SK-N-SH (cell line): ENCODE measurements around the gene KRT26. TPM values are rescaled to one million over a fixed set of nuclear protein-coding genes. Genes with fewer than 3 reads are reported as not detected.

Experiments
- CTCF ChIA-PET: fragments of 300-600, 350-600 bp; formaldehyde crosslinking; extraction: SDS; loops from one replicate; lab custom pipeline; 2021; lab: Yijun Ruan, JAX
- POLR2A ChIA-PET: fragments of 350-600 bp; sonication (Branson Sonifier 250); formaldehyde crosslinking; extraction: SDS; loops from one replicate; lab custom pipeline; 2020; ENCODE audit warnings: antibody characterized with exemption, inconsistent platforms; lab: Yijun Ruan, JAX
- DNase-seq: peaks from one replicate; pipeline ENCODE4 v3.0.0; 2012
- H2AFZ ChIP-seq: fragments of 200-600 bp; sonication (generic); 2 replicates; pipeline ENCODE4 v1.8.1; 2016; ENCODE audit warnings: antibody characterized with exemption, mild to moderate bottlenecking, low read depth
- H3F3A ChIP-seq: fragments of 200-600 bp; sonication (generic); replicated peaks from 2 replicates; pipeline ENCODE3; 2016; ENCODE audit warnings: antibody characterized with exemption, mild to moderate bottlenecking; ENCODE audit not compliant: insufficient read depth
- H3K27ac ChIP-seq, 2 experiments: fragments of 200-500 bp in 1 of 2; fragments of 200-600 bp in 1 of 2; sonication (Bioruptor generic) in 1 of 2; sonication (generic), shearing (Covaris generic) in 1 of 2; 2 replicates each; pipeline versions ENCODE4 v1.5.1 to v1.6.1; 2014 to 2016; ENCODE audit warnings: low read depth in 2 of 2, inconsistent platforms in 1 of 2, low read length in 1 of 2, mild to moderate bottlenecking in 1 of 2, mixed read lengths in 1 of 2
- H3K27me3 ChIP-seq: fragments of 200-600 bp; sonication (generic), shearing (Covaris generic); 2 replicates; pipeline ENCODE4 v1.6.1; 2016; ENCODE audit warnings: mixed run types; ENCODE audit not compliant: insufficient read depth
- H3K36me3 ChIP-seq, 2 experiments: fragments of 200-500 bp in 1 of 2; fragments of 200-600 bp in 1 of 2; sonication (Bioruptor generic) in 1 of 2; sonication (generic) in 1 of 2; replicated peaks in 1 of 2; 2 replicates each; pipeline versions ENCODE3 to v1.5.1; 2014 to 2016; ENCODE audit warnings: low read length in 1 of 2, mild to moderate bottlenecking in 1 of 2; ENCODE audit not compliant: insufficient read depth in 2 of 2, control insufficient read depth in 1 of 2
- H3K4me1 ChIP-seq, 2 experiments: fragments of 200-500 bp in 1 of 2; fragments of 200-600 bp in 1 of 2; sonication (Bioruptor generic) in 1 of 2; sonication (generic), shearing (Covaris generic) in 1 of 2; 2 replicates each; pipeline versions ENCODE4 v1.5.1 to v1.6.1; 2014 to 2016; ENCODE audit warnings: low read depth in 1 of 2, low read length in 1 of 2, mixed run types in 1 of 2; ENCODE audit not compliant: insufficient read depth in 2 of 2, control insufficient read depth in 1 of 2
- H3K4me2 ChIP-seq: fragments of 200-600 bp; sonication (generic), shearing (Covaris generic); 2 replicates; pipeline ENCODE4 v1.6.1; 2017; ENCODE audit warnings: mixed run types
- H3K4me3 ChIP-seq, 2 experiments: fragments of 200-500 bp in 1 of 2; fragments of 200-600 bp in 1 of 2; sonication (Bioruptor generic) in 1 of 2; sonication (generic), shearing (Covaris generic) in 1 of 2; 2 replicates each; pipeline versions ENCODE4 v1.5.1 to v1.8.1; 2014 to 2016; ENCODE audit warnings: low read depth in 2 of 2, inconsistent platforms in 1 of 2, low read length in 1 of 2, mild to moderate bottlenecking in 1 of 2, mixed read lengths in 1 of 2, moderate library complexity in 1 of 2
- H3K79me2 ChIP-seq: fragments of 200-600 bp; sonication (generic); 2 replicates; pipeline ENCODE4 v1.8.1; 2017; ENCODE audit warnings: mild to moderate bottlenecking; ENCODE audit not compliant: insufficient read depth
- H3K9ac ChIP-seq: fragments of 200-600 bp; sonication (generic); 2 replicates; pipeline ENCODE4 v1.6.1; 2017; ENCODE audit warnings: mixed run types
- H3K9me2 ChIP-seq: fragments of 200-600 bp; sonication (generic); 2 replicates; pipeline ENCODE4 v1.6.1; 2017; ENCODE audit warnings: mixed run types
- H3K9me3 ChIP-seq: fragments of 200-600 bp; sonication (generic); 2 replicates; pipeline ENCODE4 v1.6.1; 2017; ENCODE audit warnings: mixed run types, mild to moderate bottlenecking, moderate library complexity
- H4K20me1 ChIP-seq: fragments of 200-600 bp; sonication (generic); 2 replicates; pipeline ENCODE4 v1.6.1; 2017; ENCODE audit warnings: mild to moderate bottlenecking, mixed run types; ENCODE audit not compliant: insufficient read depth
- CHD2 ChIP-seq: fragments of 150-350 bp; IDR thresholded peaks from 2 replicates; pipeline ENCODE4 v1.6.1; 2018; ENCODE audit warnings: low read length; ENCODE audit not compliant: partially characterized antibody
- IRF3 ChIP-seq: fragments of 150-350 bp; IDR thresholded peaks from 2 replicates; pipeline ENCODE4 v1.6.1; 2016; ENCODE audit warnings: mild to moderate bottlenecking, low read depth, low read length
- MXI1 ChIP-seq: IDR thresholded peaks from 2 replicates; pipeline ENCODE4 v1.6.1; 2012; ENCODE audit warnings: mild to moderate bottlenecking, low read depth, low read length, improper control_type of control experiment
- NRF1 ChIP-seq: IDR thresholded peaks from 2 replicates; pipeline ENCODE4 v1.6.1; 2012; ENCODE audit warnings: low read depth, mild to moderate bottlenecking, low read length
- POLR2AphosphoS5 ChIP-seq: IDR thresholded peaks from 2 replicates; pipeline ENCODE4 v1.6.1; 2012; ENCODE audit warnings: low read depth, low read length
- RAD21 ChIP-seq: IDR thresholded peaks from 2 replicates; pipeline ENCODE4 v1.6.1; 2012; ENCODE audit warnings: mild to moderate bottlenecking, low read length
- RFX5 ChIP-seq: IDR thresholded peaks from 2 replicates; pipeline ENCODE4 v1.6.1; 2012; ENCODE audit warnings: mild to moderate bottlenecking, improper control_type of control experiment, low read length
- TCF12 ChIP-seq: IDR thresholded peaks from 2 replicates; pipeline ENCODE4 v1.4.0; 2012
- TEAD4 ChIP-seq: IDR thresholded peaks from 2 replicates; pipeline ENCODE4 v1.4.0; 2012; ENCODE audit warnings: mild to moderate bottlenecking, borderline replicate concordance; ENCODE audit not compliant: insufficient read depth
- YY1 ChIP-seq: IDR thresholded peaks from 2 replicates; pipeline ENCODE4 v1.4.0; 2012; ENCODE audit warnings: low read depth, mild to moderate bottlenecking
- WGBS: methylation state at CpG from one replicate; pipeline ENCODE4 v1.1.6; 2017; ENCODE audit warnings: low lambda C conversion rate; 5-methylcytosine and 5-hydroxymethylcytosine counted together
- polyA plus RNA-seq, 3 experiments: library from polyadenylated mRNA; depleted of rRNA; stranded (reverse); fragments of >200 nt; gene quantifications; 2 replicates each; pipeline ENCODE4 v1.2.3, GENCODE V29; 2012
- TF ChIP-seq, protein P1 (sequence below): IDR thresholded peaks from 2 replicates; pipeline ENCODE4 v1.6.1; 2012; ENCODE audit warnings: mild to moderate bottlenecking, low read depth, low read length, moderate library complexity

The KRT26 gene
- polyA plus RNA-seq, 1 of the 3 experiments (the other 2 are of a cell fraction): not detected

- TF ChIP-seq, protein P1, sequence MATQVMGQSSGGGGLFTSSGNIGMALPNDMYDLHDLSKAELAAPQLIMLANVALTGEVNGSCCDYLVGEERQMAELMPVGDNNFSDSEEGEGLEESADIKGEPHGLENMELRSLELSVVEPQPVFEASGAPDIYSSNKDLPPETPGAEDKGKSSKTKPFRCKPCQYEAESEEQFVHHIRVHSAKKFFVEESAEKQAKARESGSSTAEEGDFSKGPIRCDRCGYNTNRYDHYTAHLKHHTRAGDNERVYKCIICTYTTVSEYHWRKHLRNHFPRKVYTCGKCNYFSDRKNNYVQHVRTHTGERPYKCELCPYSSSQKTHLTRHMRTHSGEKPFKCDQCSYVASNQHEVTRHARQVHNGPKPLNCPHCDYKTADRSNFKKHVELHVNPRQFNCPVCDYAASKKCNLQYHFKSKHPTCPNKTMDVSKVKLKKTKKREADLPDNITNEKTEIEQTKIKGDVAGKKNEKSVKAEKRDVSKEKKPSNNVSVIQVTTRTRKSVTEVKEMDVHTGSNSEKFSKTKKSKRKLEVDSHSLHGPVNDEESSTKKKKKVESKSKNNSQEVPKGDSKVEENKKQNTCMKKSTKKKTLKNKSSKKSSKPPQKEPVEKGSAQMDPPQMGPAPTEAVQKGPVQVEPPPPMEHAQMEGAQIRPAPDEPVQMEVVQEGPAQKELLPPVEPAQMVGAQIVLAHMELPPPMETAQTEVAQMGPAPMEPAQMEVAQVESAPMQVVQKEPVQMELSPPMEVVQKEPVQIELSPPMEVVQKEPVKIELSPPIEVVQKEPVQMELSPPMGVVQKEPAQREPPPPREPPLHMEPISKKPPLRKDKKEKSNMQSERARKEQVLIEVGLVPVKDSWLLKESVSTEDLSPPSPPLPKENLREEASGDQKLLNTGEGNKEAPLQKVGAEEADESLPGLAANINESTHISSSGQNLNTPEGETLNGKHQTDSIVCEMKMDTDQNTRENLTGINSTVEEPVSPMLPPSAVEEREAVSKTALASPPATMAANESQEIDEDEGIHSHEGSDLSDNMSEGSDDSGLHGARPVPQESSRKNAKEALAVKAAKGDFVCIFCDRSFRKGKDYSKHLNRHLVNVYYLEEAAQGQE: no peak
- no peak for TF ChIP-seq YY1
- no peak for TF ChIP-seq RFX5
- no peak for TF ChIP-seq POLR2AphosphoS5
- TF ChIP-seq RAD21: no peak
- no peak for TF ChIP-seq TEAD4
These were observed 49.5 kb upstream of the KRT26 start (continued) for GRCh38 chr17:40821536-40821935.

GRCh38 chr17:40820228-40820838, 48.3 kb upstream of the KRT26 start:
- H3K4me3 ChIP-seq: no peak overlapping the region; a peak in 1 of 4 replicates
- CTCF ChIA-PET: interaction anchor here (1.3 to 1.8 kb wide), 2 partner anchors 728 to 842 kb away, joined by 4 to 8 read pairs; no protein-coding TSS in a partner anchor
- no peaks in the 10 kb centered on the region; the same call in none of the 2 replicates for H3K79me2 ChIP-seq

More at GRCh38 chr17:40820228-40820838, 48.3 kb upstream of the KRT26 start:
- TF ChIP-seq TCF12: no peak
- no peak for TF ChIP-seq MXI1
- no peak for TF ChIP-seq CHD2
- TF ChIP-seq POLR2AphosphoS5: no peak
- no peak for TF ChIP-seq IRF3
- TF ChIP-seq RAD21: no peak
- no peak for TF ChIP-seq NRF1
- Histone ChIP-seq H3K4me2 (peak overlapping the region; percentile 67; the same call in 1 of the 2 replicates), H3F3A (peaks cover 35% of the 10 kb centered on the region), H2AFZ (no peak overlapping the region), H3K36me3 (peaks cover 12 to 15% of the 10 kb centered on the region in 2 experiments), H3K4me1 (no peaks in the 10 kb centered on the region; a peak in 1 of 4 replicates), H3K9me3 (no peaks in the 10 kb centered on the region), H4K20me1 (no peaks in the 10 kb centered on the region), H3K27ac (no peak overlapping the region), H3K27me3 (no peaks in the 10 kb centered on the region), H3K9ac (no peak overlapping the region), H3K9me2 (no peaks in the 10 kb centered on the region)
- no peak for DNase-seq
- POLR2A ChIA-PET: no interaction called here
- 93% methylated on average over 9 of the region's 9 CpGs for WGBS
